Skeletal muscle cell (primary cell): ENCODE data around the gene NCK2.
"Not testable (repeated sequence)": the region's sequence is repeated elsewhere in the genome, so short reads cannot be mapped to it uniquely, and the experiment has no call there.

Experiments used
- DNase-seq: peaks from one replicate; pipeline ENCODE4 v3.0.0-alpha.2; 2010; ENCODE audit warnings: low read depth
- H3K4me3 ChIP-seq: 2 replicates; pipeline ENCODE4 v1.5.1; 2011; ENCODE audit warnings: low read depth, mild to moderate bottlenecking, control low read depth, low read length, moderate library complexity

NCK2 gene

DNA sequence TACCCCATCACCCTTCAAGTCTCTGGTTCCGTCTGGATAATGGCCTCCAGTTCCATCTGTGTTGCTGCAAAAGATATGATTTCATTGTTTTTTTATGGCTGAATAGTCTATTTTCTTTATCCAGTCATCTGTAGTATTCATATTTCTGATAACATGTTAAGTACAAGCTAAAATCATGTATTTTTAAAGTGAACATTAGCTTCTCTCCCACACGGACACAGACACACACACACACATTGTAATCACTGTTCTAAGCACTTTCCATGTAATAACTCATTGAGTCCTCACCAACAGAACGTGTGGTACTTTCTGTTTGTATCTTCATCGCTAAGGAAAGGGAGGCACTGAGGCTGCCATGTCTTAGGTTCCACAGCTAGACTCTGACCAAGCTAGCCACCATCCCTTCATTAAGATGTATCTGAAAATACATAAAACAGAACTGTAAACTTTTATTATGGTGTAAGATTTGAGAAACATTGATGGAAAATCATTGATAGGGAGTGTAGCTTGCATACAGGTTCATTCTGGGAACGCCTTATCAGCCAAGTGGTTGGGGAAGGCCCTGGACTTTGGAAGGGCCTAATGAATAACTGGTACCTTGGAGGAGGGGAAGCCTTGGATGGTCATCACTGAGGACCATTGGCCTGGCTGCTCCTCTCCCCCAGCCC lies 8.1 kb downstream of the NCK2 start:
- H3K4me3 ChIP-seq: no peak overlapping the region
- no peak for DNase-seq

DNA sequence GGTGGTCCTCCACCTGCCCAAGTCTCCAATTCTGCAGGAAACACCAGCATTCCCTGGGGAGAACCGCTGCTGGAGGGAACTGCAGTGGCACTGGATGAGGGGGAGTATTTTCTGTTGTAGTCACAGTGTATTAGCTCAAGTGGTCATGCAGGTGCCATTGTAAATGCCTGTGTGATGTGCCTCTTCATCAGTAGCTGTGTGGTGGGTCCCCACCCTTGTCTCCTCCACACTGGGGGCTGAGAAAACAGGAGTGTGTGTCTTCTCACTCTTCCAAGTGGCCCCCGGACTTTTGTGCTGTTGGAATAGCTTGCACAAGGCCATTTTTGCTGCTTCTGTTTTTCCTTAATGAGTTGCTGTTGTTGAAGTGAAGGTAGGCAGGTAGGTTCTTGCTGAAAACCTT lies 8.7 kb downstream of the NCK2 start:
- no peak overlapping the region for H3K4me3 ChIP-seq
- no peak for DNase-seq

DNA sequence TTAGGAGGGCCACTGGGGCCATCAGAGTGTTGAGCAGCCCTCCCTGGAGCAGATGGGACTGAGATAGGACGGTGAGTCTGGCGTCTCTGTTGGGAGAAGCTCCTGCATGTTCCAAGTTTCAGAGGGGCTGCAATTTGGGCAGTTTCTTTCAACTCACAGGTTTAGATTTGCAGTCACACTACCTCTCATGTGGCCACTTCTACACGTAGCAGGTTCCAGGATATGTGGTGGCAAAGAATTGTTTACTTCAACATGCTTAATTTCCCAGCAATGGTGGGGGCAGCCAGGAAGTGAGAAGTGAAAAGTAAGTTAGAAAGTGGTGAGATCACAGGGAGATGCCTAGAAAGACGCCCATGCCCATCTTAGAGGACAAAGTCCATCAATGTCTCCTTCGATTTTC lies 9.3 kb downstream of the NCK2 start:
- no peak overlapping the region for H3K4me3 ChIP-seq

DNA sequence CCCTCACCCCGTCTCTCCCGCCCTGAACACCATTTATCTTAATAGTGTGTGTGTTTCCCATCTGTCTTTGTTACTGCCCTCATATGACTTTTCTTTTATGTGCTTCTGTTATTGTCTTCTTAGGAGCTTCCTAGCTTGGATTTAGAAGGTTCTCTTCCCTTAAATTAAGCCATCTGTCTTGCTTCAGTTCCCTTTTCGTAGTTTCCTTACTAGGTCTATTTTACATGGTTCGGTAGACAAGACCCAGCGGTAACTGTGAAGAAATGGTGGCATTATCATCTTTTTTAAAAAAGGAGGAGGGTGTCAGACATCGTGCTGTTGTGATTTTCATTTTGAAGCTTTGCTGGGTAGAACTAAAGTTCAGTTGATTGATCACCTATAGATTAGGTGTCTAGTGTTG lies 10.3 kb downstream of the NCK2 start:
- DNase-seq: no peak
- H3K4me3 ChIP-seq: no peak overlapping the region

More for the DNA sequence above, 9.3 kb downstream of the NCK2 start:
- DNase-seq: no peak

DNA sequence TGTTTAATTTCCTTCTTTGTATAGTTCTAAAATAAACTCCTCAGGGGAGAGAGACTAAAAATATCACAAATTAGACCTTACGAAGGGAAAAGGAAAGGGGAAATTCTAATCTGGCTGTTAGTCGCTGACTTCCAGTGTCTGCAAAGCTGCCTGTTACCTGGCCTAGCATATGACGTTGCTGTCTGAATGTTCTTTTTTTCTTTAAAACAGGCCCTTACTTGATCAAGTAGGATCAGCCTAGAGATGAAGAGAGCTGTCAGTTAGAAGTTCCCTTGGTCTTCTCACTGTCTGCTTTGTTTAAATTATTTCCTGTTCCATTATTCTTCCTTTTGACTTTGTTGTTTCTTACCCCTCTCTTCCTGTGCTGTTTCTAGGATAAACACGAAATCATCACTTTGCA lies 11.2 kb downstream of the NCK2 start:
- no peak overlapping the region for H3K4me3 ChIP-seq
- DNase-seq: no peak

DNA sequence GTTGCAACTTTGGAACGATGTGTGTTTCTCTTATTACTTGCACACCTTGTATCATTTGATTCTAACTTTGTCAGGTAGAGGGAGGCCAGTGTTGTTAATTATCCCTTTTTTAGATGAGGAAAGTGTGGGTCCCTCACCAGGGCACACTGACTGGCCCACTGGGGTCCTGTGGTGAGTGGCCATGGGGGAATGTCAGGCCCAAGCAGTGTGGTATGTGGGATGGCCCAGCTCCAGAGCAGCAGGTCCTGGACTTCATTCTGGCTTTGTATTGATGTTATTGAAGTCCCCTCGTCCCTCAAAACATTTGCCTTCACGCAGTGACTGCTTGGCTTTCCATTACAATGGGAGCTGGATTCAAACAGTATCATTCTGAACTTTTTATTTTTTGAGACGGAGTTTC lies 11.7 kb downstream of the NCK2 start:
- no peak overlapping the region for H3K4me3 ChIP-seq
- no peak for DNase-seq

DNA sequence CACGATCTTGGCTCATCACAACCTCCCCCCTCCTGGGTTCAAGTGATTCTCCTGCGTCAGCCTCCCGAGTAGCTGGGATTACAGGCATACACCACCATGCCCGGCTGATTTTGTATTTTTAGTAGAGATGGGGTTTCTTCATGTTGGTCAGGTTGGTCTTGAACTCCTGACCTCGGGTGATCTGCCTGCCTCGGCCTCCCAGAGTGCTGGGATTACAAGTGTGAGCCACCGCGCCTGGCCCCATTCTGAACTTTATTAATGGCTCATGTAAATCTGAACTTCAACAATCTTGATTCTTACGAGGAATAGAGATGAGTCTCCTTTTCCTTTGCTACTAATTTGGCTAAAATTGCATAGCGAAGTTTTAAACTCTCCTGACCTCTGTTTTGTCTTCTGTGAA lies 12.2 kb downstream of the NCK2 start:
- not testable (repeated sequence) for DNase-seq, H3K4me3 ChIP-seq

DNA sequence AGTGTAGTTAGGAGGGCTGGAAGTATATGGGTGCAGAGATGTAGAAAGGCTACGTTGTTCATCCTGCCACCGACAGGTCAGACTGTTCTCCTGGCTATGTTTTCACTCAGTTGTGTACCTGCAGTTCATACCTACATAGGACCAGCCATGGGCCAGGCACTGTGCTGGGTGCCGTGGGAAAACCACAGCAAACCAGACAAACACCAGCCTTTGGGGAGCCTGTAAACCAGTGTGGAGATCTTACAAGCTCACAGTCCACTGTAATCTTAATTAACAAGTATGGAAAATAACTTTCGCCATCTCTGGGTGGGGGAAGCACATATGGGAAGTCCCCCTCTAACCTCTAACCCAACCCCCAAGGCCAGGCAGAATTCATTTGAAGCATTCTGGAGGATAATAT lies 12.7 kb downstream of the NCK2 start:
- no peak for DNase-seq
- H3K4me3 ChIP-seq: no peak overlapping the region

DNA sequence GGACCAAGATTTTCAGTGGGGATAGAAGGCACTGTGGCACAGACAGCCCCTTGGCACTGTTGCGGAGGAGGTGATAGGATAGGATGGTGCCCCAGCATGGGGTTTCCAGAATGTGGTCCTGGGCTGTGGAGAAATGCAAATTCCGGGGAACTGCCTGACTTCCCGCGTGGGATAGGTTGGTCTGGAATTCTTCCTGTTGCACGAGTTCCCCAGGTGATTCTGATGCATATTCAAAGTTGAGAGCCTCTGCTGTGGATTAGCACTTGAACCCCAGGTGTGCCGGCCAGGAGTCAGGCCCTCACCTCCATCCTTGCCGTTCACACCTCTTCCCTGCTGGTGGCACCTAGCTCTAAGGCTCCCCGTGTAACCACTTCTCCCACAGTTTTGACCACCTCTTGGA lies 15.5 kb downstream of the NCK2 start:
- no peak overlapping the region for H3K4me3 ChIP-seq
- no peak for DNase-seq

DNA sequence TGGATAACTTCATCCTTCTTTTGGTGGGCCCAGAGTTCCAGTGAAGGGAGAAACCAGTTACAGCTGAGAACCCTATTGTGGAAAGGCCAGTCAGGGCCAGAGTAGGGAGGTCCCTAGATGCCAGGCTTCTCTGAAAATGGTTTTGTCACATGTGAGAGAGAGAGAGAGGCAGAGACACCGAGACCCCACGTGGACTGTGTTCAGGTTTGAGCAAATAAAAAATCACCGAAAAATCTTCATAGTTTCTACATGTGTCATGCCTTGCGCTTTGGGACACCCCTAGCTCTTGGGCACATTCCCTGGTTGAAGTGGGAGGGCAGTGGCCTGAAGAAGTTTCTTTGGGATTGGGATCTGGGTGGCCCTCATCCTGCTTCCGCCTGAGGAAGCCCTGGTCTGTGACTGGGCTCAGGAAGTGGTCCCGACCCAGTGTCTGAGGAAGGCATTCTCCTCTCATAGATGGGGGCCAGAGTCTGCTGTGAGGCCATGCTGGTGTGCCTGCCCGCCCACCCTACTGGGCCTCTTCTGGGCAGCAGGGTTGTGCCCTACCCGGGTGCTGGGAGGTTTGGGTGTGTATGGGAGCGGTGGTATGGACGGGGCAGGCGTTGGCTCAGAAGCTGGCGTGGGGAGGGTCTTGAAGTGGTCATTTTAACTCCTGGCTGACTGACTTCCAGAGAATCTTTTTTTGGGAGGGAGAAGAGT lies 16.1 kb downstream of the NCK2 start:
- DNase-seq: no peak
- no peak overlapping the region for H3K4me3 ChIP-seq

DNA sequence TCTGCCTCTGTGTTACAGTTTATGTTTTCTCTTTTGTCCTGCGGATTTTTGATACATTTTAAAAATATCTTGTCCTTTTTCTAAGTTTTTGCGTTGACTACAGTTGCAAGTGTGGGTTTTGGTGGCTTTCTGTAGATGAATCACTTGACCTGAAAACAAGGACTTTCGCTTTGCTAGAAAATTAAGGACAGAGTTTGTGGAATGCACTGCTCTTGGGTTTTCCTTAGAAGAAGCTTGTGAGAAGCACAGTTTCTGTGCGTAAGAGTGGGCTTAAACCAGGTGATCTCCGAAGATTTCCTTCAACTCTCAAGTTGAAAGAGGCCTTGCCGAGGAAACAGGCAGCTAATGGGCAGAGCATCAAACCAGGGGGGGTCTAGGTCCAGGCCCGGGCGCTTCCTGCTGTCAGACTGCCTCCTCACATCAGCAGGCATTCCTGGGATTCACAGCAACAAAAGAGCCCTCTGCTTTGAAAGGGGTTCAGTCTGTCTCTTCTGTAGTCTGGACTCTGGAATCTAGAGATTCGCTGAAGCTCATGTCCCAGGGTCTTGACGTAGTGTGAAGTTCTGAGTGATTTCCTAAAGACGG lies 17.3 kb downstream of the NCK2 start:
- H3K4me3 ChIP-seq: no peak overlapping the region
- DNase-seq: no peak

DNA sequence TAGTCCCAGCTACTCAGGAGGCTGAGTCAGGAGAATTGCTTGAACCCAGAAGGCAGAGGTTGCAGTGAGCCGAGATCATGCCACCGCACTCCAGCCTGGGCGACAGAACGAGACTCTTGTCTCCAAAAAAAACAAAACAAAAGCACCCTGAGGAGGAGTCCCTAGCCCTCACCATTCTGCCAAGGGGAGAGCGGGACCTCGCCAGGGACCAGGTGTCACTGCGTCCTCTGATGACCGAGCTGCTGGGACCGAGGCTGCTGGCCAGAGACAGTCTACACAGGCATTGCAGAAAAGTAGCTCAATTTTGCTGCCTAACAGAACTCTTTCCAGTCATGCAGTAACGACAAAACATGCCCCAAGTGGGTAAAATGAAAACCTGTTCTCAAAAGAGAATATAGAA lies 18.4 kb downstream of the NCK2 start:
- no peak for DNase-seq
- H3K4me3 ChIP-seq: no peak overlapping the region

DNA sequence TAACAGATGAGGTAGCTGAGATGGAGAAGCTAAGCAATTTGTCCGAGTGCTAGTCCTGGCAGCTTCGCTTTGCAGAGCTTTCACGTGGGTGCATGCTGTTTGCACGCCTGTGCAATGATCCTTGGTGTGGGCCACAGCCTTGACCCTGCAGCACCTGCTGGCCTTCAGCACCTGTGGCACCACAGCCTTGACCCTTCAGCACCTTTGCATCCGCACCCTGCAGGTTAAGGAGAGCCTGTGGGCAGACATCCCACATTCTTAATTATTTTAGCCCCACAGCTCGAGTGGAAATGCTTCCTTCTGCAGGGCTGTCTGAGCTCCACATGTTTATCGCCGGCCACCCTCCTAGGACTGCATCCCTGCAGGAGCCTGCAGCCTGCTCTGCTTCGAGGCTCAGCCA lies 19.3 kb downstream of the NCK2 start:
- H3K4me3 ChIP-seq: no peak overlapping the region

DNA sequence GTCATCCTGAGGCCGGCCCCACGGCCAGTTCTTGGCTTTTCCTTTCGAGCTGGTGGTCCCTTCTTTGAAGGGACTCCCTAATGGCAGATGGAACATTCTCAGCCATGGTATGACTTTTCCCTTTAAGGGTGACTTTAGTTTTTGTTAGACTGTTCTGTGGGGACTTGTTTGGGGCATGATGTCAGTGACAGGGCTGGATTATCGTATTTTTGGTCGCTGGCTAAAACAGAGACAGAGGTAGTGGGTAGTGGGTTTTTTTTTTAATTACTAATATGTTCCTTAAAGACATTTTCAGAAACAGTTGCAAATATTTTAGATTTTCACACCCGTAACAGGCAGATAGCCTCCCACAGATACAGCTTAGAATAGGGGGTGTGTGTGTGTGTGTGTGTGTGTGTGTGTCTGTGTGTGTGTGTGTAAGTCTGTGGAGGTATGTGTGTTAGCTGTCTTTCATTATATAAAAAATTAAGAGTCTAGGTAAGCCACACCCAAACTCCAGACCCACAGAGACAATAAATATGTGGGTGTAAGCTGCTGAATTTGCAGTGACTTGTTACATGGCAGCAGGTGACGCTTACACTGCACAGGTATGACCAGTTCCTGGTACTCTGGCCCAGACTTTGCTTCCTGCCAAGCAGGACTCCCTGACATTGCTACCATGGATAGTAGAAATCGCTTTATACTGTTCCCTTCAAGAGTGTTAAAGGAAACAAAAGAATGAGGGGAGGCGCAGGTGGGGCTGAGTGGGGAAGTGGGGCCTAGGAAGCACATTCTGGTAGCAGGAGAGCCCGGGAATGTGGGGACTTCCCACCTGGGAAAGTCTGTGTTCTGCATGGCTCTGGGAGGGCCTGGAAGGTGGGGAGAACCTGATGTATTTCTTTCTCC lies 20.9 kb downstream of the NCK2 start:
- DNase-seq: no peak
- H3K4me3 ChIP-seq: no peak overlapping the region

More for the DNA sequence above, 19.3 kb downstream of the NCK2 start:
- no peak for DNase-seq

DNA sequence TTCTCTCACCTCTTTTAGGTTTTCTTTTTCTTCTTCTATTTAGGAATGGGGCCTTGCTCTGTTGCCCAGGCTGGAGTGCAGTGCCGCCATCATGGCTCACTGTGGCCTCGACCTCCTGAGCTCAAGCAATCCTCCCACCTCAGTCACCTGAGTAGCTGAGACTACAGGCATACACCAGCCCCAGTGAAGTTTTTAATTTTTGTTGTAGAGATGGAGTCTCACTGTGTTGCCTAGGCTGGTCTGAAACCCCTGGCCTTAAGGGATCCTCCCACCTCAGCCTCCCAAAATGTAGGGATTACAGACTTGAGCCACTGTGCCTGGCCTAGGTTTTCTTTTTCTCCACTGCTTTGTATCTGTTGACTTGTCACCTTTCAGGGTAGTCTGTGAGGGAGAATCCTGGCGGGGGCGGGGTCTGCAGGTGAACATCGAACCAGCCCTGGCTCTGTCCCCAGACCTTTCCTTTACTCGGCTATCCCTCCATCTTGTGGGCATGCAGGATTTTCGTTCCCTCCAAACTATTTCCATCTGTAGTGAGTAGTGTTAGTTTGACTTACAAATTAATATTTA lies 21.7 kb downstream of the NCK2 start:
- DNase-seq: no peak
- no peak overlapping the region for H3K4me3 ChIP-seq

DNA sequence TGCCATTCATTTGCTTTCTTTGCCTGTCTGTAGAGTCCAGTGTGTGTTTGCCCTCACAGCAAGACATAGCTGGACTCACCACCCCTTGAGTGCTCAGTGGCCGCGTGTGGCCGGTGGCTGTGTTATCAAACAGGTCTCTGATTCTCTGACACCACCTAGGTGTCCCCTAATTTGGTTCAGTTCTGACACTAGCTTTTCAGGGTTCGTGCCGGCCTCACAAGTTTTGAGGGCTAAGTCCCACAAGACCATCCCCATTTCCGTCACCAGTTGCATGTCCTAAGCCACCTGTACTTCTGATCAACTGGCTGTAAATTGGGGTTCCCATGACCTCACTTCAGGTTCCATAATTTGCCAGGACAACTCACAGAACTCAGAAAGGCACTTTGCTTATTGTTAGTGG lies 23.5 kb downstream of the NCK2 start:
- DNase-seq: no peak
- H3K4me3 ChIP-seq: no peak overlapping the region

DNA sequence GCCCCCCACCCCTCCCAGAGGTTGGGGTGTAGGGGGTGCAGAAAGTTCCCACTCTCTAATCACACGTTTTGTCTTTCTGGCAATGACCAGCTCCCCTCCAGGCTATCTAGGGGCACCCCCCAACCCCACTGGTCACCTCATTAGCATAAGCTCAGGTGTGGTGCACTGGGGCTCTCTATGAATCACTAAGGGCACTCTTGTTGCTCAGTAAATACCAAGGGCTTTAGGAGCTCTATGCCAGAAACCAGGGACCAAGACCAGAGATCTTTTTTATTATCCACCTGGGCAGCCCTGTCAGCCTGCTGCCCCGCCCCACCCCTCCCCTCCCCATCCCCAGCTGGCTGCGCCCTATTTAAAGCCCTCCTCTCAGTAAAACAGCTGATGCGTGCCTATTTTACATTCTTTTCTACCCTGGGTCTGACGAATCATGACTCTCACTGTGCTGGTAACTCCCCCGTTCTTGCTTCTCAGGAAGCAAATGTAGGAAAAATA lies 24.3 kb downstream of the NCK2 start:
- DNase-seq: no peak
- no peak overlapping the region for H3K4me3 ChIP-seq

DNA sequence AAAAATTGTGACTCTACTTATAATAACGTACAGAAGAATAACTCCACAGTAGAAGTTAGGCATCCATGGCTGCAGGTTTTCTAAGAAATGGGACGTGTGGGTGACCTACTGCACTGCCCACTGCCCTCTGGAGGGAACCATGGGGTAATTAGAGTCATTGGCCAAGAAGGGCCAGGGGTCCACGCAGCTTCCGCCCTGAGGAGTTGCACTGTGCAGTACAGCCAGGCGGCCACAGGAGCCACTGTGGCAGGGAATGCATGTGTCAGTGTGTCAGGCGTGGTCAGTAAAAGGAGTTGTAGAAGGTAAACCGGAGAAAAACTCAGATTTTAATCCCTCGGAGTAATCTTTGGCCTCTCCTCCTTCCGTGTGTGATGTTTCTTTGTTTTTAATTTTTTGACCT lies 24.8 kb downstream of the NCK2 start:
- DNase-seq: no peak
- no peak overlapping the region for H3K4me3 ChIP-seq

DNA sequence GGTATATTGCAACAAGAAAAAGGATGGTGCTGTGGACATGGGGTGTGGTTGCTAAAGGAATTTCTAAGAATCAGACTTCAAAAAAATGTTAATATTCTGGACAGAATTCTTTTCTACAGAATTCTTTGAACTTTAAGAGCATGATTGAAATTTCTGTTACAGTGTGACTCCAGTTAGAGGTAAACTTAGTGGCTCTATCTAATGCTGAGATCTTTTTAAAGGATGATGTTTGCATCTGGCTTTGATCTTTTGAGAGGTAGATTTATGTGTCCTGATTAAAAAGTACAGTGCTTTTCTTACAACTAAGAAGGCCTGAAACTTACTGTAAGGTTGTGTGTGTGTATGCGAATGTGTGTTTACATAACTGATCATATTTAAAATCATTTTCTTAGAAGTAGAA lies 25.4 kb downstream of the NCK2 start:
- DNase-seq: no peak
- no peak overlapping the region for H3K4me3 ChIP-seq

DNA sequence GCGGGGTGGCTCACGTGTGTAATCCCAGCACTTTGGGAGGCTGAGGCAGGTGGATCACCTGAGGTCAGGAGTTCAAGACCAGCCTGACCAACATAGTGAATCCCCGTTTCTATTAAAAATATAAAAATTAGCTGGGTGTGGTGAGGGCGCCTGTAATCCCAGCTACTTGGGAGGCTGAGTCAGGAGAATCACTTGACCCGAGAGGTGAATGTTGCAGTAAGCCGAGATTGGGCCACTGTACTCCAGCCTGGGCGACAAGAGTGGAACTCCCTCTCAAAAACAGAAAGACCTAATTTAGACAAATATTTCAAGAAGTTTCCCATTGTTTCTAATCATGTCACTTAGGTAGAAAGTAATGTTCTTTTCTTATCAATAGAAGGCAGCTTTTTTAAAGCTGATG lies 26.6 kb downstream of the NCK2 start:
- H3K4me3 ChIP-seq, DNase-seq: not testable (repeated sequence)
